ENCODE data around the gene TSHZ2.

DNA sequence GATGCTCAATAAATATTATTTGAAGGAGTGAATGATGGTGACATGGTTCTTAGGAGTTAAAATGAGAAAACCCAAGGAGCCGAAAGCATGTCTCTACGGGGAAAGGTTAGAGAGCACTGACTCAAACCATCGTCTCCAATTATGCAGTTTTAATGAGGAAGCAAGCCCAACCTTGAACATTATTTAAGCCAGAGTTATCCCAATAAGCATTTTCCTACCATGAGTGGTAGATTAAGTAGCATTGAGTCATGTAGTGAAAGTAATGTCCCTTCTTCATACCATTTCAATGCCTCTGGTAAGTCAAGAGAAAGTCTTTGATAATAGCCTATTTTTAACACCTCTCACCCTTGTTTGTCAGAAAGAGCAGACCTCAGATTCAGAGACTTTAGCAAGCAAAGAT is 13.5 kb downstream of the TSHZ2 start:
- TF ChIP-seq EZH2 (IDR thresholded peaks at IDR 0.05; ENCODE audit: borderline replicate concordance, insufficient read depth, low read length, poor library complexity, severe bottlenecking) (no peak), TAF1 (IDR thresholded peaks at IDR 0.05; ENCODE audit: low read depth) (no peak), POLR2AphosphoS5 (IDR thresholded peaks at IDR 0.05) (no peak), REST (IDR thresholded peaks at IDR 0.05; ENCODE audit: borderline replicate concordance) (no peak), EP300 (conservative IDR thresholded peaks at IDR 0.05; ENCODE audit: poor library complexity, severe bottlenecking) (no peak)
- TF ChIP-seq, protein P1, sequence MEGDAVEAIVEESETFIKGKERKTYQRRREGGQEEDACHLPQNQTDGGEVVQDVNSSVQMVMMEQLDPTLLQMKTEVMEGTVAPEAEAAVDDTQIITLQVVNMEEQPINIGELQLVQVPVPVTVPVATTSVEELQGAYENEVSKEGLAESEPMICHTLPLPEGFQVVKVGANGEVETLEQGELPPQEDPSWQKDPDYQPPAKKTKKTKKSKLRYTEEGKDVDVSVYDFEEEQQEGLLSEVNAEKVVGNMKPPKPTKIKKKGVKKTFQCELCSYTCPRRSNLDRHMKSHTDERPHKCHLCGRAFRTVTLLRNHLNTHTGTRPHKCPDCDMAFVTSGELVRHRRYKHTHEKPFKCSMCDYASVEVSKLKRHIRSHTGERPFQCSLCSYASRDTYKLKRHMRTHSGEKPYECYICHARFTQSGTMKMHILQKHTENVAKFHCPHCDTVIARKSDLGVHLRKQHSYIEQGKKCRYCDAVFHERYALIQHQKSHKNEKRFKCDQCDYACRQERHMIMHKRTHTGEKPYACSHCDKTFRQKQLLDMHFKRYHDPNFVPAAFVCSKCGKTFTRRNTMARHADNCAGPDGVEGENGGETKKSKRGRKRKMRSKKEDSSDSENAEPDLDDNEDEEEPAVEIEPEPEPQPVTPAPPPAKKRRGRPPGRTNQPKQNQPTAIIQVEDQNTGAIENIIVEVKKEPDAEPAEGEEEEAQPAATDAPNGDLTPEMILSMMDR (IDR thresholded peaks at IDR 0.05; ENCODE audit: poor library complexity, severe bottlenecking) = no peak
